ENCODE results near the gene MYOC.
"Not testable (repeated sequence)": the region's sequence is repeated elsewhere in the genome, so short reads cannot be mapped to it uniquely, and the experiment has no call there.

MYOC gene

GRCh38 chr1:171661076-171661650 lies 8.7 kb upstream of the MYOC start:
- Mint-ChIP-seq H3K27me3 (no peaks in the 10 kb centered on the region), H3K4me1 (no peaks in the 10 kb centered on the region), H3K36me3 (no peaks in the 10 kb centered on the region), H3K9me3 (no peaks in the 10 kb centered on the region), H3K4me3 (no peak overlapping the region), H3K27ac (no peak overlapping the region)

DNA sequence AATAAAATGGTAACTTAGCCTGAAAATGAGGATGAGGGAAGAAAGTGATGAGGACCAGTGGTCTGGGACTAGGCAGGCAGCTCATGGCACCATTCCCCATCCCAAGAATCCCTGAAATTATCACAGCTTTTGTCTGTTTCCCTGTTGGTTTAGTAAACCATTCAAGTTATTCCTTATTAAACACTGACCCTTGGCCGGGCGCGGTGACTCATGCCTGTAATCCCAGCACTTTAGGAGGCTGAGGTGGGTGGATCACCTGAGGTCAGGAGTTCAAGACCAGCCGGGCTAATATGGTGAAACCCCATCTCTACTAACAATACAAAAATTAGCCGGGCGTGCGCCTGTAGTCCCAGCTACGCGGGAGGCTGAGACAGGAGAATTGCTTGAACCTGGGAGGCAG lies 3.7 kb upstream of the MYOC start:
- not testable (repeated sequence) for H3K27ac Mint-ChIP-seq, H3K27me3 Mint-ChIP-seq, H3K36me3 Mint-ChIP-seq

DNA sequence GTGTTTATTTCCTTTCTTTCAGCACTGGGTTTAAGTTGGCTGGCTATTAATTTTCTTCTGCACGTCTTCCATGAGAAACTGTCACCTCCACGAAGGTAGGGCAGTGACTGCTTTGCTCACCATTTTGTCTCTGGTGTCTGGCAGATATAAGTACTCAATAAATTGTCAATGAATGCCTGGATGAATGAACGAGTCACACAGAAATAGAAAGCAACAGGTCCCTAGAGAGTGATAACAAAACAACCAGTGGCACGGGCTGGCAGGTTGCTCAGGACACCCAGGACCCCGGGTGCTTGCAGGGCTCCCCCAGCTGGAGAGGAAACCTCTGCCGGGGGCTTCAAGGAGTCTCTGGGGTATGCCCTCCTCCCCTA lies 3.2 kb upstream of the MYOC start:
- Mint-ChIP-seq H3K4me3 (peak overlapping the region; percentile 30), H3K4me1 (peaks cover 11% of the 10 kb centered on the region), H3K9me3 (no peaks in the 10 kb centered on the region), H3K36me3 (no peaks in the 10 kb centered on the region), H3K27me3 (peaks cover 1% of the 10 kb centered on the region), H3K27ac (no peak overlapping the region)

More for the DNA sequence above, 3.7 kb upstream of the MYOC start:
- not testable (repeated sequence) for H3K4me3 Mint-ChIP-seq, H3K9me3 Mint-ChIP-seq
- H3K4me1 Mint-ChIP-seq, result peaks cover 11% of the 10 kb centered on the region

DNA sequence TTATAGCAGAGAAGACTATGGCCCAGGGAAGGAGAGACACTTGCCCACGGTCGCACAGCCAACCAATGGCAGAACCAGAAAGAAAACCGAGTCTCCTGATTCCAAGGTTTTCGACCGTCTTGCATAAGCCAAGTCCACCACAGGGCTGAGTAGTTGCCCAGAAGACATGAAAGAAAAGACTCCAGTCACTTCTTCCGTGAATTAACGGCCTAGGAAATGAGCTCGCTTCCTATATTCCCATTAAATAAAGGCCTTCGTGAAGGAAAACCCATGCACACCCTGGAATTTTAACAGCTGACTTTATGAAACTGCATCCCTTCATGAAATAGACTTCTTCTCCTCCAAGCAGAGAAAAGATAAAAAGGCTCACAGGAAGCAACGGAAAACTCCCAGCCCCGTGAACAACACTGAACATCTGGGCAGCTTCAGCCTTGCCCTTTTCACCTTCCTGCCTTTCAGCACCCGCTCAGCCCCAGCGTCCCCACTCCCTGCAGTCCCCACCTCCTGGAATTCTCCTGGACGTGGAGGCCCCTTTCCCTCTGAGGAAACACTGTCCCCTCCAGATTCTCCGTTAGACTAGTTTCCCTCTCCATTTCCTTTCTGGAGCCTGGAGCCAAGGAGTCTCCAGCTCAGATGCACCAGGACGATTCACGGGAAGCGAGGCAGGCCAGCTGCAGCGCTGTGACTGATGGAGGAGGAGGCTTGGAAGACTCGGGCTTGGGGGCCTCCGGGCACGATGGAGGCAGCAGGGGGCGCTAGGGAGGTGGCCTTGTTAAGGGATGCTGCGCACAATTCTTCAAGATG lies 2.7 kb upstream of the MYOC start:
- H3K36me3 Mint-ChIP-seq, result no peaks in the 10 kb centered on the region
- H3K27ac Mint-ChIP-seq, result no peak overlapping the region
- peaks cover 11% of the 10 kb centered on the region for H3K4me1 Mint-ChIP-seq
- peaks cover 1% of the 10 kb centered on the region for H3K27me3 Mint-ChIP-seq
- H3K4me3 Mint-ChIP-seq, result peak overlapping the region; percentile 30
- no peaks in the 10 kb centered on the region for H3K9me3 Mint-ChIP-seq

DNA sequence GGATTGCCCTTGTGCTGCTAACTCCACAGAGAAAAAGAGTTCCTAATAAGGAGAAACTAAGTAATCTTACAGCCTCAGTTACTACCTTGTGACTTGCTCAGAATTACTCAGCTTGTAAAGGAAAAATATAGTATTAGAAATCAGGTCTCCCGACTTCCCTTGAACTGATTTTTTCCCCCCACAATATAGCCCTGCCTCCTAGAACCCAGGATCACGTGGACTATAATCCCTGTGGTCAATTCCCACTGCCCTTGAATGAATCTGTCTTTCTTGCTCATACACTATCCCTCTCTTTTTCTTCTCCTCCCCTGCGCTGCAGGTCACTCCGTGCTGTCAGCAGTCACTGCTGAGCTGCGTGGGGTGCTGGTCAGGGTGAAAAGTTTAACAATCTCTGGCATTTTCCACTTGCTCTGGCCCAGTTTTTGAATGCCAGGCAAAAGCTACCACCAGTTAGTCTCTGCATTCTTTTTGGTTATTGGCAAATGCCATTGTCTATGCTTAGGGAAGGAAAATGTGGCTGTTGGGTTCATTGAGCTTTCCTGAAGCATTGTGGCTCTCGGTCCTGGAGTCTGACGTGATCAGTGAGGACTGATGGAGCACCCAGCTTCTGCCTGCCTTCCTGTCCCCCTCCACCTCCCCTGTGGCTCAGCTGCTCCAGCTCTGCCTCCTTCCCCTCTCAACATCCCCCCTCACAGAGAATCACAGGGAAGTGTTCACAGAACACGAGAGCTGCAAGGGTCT lies 1.9 kb upstream of the MYOC start:
- Mint-ChIP-seq H3K4me1 (peaks cover 11% of the 10 kb centered on the region), H3K4me3 (no peak overlapping the region), H3K27me3 (peaks cover 1% of the 10 kb centered on the region), H3K27ac (no peak overlapping the region), H3K36me3 (no peaks in the 10 kb centered on the region), H3K9me3 (no peaks in the 10 kb centered on the region)

DNA sequence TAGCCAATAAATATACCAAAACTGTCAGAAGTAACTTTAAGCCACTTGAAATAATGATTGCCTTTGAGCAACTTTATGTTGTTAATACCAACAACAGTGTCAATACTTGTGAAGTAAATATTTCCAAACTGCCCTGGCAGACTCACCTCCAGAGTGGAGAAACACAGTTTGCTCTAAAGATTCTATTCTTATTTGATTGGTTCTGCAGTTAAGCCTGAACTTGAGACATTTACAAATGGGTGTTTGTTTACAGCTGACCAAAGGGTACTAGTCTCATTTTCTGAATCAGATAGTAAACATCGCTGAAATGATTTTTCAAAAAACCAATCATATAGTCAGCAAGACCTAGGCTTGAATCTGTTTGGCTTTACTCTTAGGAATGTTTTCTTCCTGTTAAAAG lies 1.3 kb upstream of the MYOC start:
- no peak overlapping the region for H3K4me3 Mint-ChIP-seq
- no peaks in the 10 kb centered on the region for H3K9me3 Mint-ChIP-seq
- no peaks in the 10 kb centered on the region for H3K36me3 Mint-ChIP-seq
- no peak overlapping the region for H3K27ac Mint-ChIP-seq
- peaks cover 11% of the 10 kb centered on the region for H3K4me1 Mint-ChIP-seq
- peaks cover 1% of the 10 kb centered on the region for H3K27me3 Mint-ChIP-seq

DNA sequence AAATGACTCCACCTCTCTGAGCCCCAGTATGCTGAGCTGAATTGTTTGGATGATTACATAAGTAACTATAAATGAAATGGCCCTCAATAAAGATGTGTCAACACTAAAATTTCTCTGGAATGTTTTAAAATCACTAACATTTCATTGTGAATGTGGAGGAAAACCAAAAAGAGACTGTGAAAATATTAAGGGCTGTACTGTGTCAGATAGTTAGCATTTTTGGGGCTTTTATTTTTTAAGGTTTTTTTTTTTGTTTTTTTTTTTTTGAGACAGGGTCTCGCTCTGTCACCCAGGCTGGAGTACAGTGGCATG lies 6.3 kb downstream of the MYOC start:
- no peaks in the 10 kb centered on the region for H3K9me3 Mint-ChIP-seq
- no peaks in the 10 kb centered on the region for H3K27me3 Mint-ChIP-seq
- peaks cover 12% of the 10 kb centered on the region for H3K4me1 Mint-ChIP-seq
- H3K36me3 Mint-ChIP-seq, result no peaks in the 10 kb centered on the region
- no peak overlapping the region for H3K27ac Mint-ChIP-seq
- no peak overlapping the region for H3K4me3 Mint-ChIP-seq

- no peaks in the 10 kb centered on the region for H3K9me3 Mint-ChIP-seq
- no peaks in the 10 kb centered on the region for H3K27me3 Mint-ChIP-seq
- H3K4me1 Mint-ChIP-seq, result peaks cover 12% of the 10 kb centered on the region
- H3K36me3 Mint-ChIP-seq, result no peaks in the 10 kb centered on the region
- no peak overlapping the region for H3K27ac Mint-ChIP-seq
- no peak overlapping the region for H3K4me3 Mint-ChIP-seq
These were observed 6.8 kb downstream of the MYOC start for GRCh38 chr1:171645553-171646248.

DNA sequence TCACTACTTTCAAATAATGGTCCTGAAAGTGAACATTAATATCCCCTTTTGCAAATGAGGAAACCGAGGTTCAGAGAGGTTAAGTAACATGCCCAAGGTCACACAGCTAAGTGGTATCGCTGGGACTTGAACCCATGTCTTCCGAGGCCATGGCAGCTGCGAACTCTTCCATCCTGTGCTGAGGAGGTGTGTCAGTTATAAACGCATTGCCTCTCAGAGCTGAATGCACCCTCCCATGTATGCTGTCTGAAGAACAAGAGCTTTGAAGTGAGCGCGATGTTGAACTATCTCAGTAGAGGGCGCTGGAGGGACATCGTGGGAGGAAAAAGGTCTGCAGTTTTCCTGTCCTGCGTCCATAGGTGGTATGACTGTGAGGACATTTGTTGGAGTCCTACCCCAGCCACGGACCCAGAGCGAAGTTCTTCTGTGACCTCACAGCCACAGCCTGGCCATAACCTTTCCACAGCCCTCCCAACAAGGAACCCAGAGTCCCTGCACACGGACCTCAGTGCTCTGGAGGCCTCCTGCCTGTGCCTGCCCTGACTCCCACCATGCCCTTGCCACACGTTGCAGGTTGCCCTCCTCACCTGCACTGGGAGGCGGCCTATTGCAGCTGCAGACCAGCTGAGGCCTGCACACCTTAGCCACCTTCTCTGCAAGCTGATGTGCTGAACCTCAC lies 7.5 kb downstream of the MYOC start:
- H3K36me3 Mint-ChIP-seq, result no peaks in the 10 kb centered on the region
- H3K27me3 Mint-ChIP-seq, result no peaks in the 10 kb centered on the region
- H3K9me3 Mint-ChIP-seq, result no peaks in the 10 kb centered on the region
- no peak overlapping the region for H3K27ac Mint-ChIP-seq
- no peak overlapping the region for H3K4me3 Mint-ChIP-seq
- H3K4me1 Mint-ChIP-seq, result peaks cover 12% of the 10 kb centered on the region

GRCh38 chr1:171643156-171643555 lies 9.3 kb downstream of the MYOC start:
- Mint-ChIP-seq H3K4me1 (peaks cover 12% of the 10 kb centered on the region), H3K27ac (no peak overlapping the region), H3K36me3 (no peaks in the 10 kb centered on the region), H3K4me3 (no peak overlapping the region), H3K9me3 (no peaks in the 10 kb centered on the region), H3K27me3 (no peaks in the 10 kb centered on the region)

GRCh38 chr1:171642197-171642596 lies 10.3 kb downstream of the MYOC start:
- peaks cover 12% of the 10 kb centered on the region for H3K4me1 Mint-ChIP-seq
- H3K36me3 Mint-ChIP-seq, result no peaks in the 10 kb centered on the region
- H3K27me3 Mint-ChIP-seq, result no peaks in the 10 kb centered on the region
- no peak overlapping the region for H3K27ac Mint-ChIP-seq
- no peak overlapping the region for H3K4me3 Mint-ChIP-seq
- no peaks in the 10 kb centered on the region for H3K9me3 Mint-ChIP-seq

DNA sequence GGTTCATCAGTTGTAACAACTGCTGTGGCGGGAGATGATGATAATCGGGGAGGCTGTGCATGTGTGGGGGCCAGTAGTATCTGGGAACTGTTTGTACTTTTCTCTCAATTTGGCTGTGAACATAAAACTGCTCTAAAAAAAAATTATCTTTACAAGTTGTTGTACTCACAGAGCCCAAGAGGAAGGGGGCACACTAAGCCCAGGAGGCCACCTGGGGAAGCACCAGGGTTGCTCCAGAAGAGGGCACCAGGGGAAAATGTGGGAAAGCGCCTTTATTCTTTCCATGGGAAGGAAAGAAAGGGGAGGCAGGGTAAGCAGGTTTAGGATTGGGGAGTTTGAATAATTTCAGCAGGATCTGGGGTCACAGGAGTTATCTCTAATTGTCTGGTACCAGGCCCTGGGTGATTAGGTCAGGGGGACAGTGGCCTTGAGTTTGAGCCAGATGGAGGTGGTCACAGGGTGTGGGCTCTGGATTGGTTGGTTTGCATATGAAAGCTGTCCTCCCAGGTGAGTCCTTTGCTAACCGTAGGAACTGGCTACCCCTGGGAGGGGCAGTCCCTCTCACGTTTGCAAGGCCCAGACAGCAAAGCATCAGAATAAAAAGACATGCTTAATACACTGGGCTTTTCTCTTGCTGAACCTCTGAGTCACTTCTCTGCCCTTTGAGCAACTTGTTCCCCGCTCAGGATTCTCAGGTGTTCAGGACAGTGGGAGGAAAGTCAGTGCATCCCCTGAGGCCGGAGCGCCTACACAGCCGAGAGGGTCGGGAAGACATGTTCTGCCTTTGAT lies 11.2 kb downstream of the MYOC start:
- Mint-ChIP-seq H3K4me1 (peaks cover 12% of the 10 kb centered on the region), H3K4me3 (no peak overlapping the region), H3K27me3 (no peaks in the 10 kb centered on the region), H3K36me3 (no peaks in the 10 kb centered on the region), H3K27ac (no peak overlapping the region), H3K9me3 (no peaks in the 10 kb centered on the region)

- Mint-ChIP-seq H3K27ac (no peak overlapping the region), H3K9me3 (no peaks in the 10 kb centered on the region), H3K36me3 (no peaks in the 10 kb centered on the region), H3K4me1 (peaks cover 13% of the 10 kb centered on the region), H3K27me3 (no peaks in the 10 kb centered on the region), H3K4me3 (no peak overlapping the region)
These were observed 12.3 kb downstream of the MYOC start for GRCh38 chr1:171640225-171640624.

GRCh38 chr1:171637928-171638576 lies 14.4 kb downstream of the MYOC start:
- Mint-ChIP-seq H3K36me3 (no peaks in the 10 kb centered on the region), H3K4me3 (no peak overlapping the region), H3K4me1 (peaks cover 7% of the 10 kb centered on the region), H3K9me3 (no peaks in the 10 kb centered on the region), H3K27me3 (no peaks in the 10 kb centered on the region), H3K27ac (no peak overlapping the region)
